Measurements from ENCODE around the gene AASDH.

- TF ChIP-seq, protein P1, sequence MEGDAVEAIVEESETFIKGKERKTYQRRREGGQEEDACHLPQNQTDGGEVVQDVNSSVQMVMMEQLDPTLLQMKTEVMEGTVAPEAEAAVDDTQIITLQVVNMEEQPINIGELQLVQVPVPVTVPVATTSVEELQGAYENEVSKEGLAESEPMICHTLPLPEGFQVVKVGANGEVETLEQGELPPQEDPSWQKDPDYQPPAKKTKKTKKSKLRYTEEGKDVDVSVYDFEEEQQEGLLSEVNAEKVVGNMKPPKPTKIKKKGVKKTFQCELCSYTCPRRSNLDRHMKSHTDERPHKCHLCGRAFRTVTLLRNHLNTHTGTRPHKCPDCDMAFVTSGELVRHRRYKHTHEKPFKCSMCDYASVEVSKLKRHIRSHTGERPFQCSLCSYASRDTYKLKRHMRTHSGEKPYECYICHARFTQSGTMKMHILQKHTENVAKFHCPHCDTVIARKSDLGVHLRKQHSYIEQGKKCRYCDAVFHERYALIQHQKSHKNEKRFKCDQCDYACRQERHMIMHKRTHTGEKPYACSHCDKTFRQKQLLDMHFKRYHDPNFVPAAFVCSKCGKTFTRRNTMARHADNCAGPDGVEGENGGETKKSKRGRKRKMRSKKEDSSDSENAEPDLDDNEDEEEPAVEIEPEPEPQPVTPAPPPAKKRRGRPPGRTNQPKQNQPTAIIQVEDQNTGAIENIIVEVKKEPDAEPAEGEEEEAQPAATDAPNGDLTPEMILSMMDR (IDR thresholded peaks at IDR 0.05): no peak
- TF ChIP-seq POLR2A (IDR thresholded peaks at IDR 0.05): no peak
Observed at GRCh38 chr4:56314207-56314915, 72.9 kb downstream of the AASDH start.
